Spleen (tissue), 7 donors: Measurements from ENCODE around the gene PUS7L.

ENCODE experiments used
- CTCF ChIP-seq, 11 experiments: fragments of 200-600 bp in 7 of 11; fragments of 450-650 bp in 4 of 11; sonication (generic) in 4 of 11; IDR thresholded peaks in 8 of 11; conservative IDR thresholded peaks in 3 of 11; 1 replicate in 7 of 11; 2 replicates in 4 of 11; pipeline versions ENCODE4 v1.4.0 to v1.8.0; 2016 to 2021; ENCODE audit warnings: antibody characterized with exemption in 11 of 11, inconsistent platforms in 4 of 11, mild to moderate bottlenecking in 1 of 11
- POLR2A ChIP-seq, 3 donors: fragments of 450-650 bp; IDR thresholded peaks; one replicate each; pipeline ENCODE4 v1.5.1; 2017; ENCODE audit warnings: antibody characterized with exemption in 3 of 3, mild to moderate bottlenecking in 1 of 3
- POLR2AphosphoS5 ChIP-seq, 3 donors: sonication (generic); formaldehyde crosslinking; IDR thresholded peaks; one replicate each; pipeline ENCODE4 v1.5.1; 2017; ENCODE audit warnings: antibody characterized with exemption in 3 of 3
- donor health status: DM: no; HTN: no; CAD: no; lungs with moderate emphysema.
- donor health status: DM: no; HTN: no; CAD: no.
- donor health status: DM: no; HTN: no; CAD: no.

GRCh38 chr12:43762596-43762995 is 4.0 kb upstream of the PUS7L start:
- TF ChIP-seq POLR2AphosphoS5 (IDR thresholded peaks at IDR 0.05) = no peak
- no peak for TF ChIP-seq CTCF (IDR thresholded peaks at IDR 0.05 in 8 of 11, conservative IDR thresholded peaks at IDR 0.05 in 3 of 11)
- no peak for TF ChIP-seq POLR2A (IDR thresholded peaks at IDR 0.05)
